Activated T-cell treated with anti-CD3 and anti-CD28 coated beads for 48 hours (primary cell): ENCODE measurements around the gene GPBP1L1.

Source experiments
- DNase-seq: peaks from one replicate; pipeline ENCODE4 v3.0.0-alpha.2; 2020; ENCODE audit warnings: low read depth

GPBP1L1 gene

DNA sequence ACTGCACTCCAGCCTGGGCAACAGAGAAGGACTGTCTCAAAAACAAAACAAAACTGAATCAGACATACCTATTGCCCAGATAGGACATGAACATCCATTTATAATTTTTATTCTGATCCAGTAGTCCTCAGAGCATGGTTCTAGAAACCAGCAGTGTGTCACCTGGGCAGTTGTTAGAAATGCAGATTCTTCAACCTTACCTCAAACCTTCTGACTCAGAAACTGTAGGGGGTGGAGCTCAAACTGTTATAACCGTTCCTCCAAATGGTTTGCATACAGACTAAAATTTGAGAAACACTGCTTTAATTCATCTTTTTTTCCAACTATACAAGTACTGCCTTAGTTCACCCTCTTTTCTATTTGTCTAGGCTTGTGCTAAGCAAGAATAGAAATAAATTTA is 96.5 kb downstream of the GPBP1L1 start:
- no peak for DNase-seq

DNA sequence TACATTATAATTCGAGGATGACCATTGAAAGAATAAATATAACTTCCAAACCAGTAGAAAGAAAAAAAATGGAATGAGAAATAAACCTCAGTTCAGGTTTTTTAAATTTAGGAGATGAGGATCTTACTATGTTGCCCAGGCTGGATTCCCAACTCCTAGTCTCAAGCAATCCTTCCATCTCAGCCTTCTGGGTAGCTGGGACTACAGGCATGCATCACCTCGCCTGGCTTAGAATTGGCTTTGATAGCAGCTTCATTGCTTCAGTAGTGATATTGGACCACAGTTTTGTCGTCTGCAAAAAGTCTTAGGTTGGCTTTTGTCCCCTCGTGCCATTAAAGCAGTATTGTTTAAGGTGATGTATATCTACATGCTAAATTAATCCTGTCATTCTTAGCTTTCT is 99.6 kb downstream of the GPBP1L1 start:
- DNase-seq, result no peak

DNA sequence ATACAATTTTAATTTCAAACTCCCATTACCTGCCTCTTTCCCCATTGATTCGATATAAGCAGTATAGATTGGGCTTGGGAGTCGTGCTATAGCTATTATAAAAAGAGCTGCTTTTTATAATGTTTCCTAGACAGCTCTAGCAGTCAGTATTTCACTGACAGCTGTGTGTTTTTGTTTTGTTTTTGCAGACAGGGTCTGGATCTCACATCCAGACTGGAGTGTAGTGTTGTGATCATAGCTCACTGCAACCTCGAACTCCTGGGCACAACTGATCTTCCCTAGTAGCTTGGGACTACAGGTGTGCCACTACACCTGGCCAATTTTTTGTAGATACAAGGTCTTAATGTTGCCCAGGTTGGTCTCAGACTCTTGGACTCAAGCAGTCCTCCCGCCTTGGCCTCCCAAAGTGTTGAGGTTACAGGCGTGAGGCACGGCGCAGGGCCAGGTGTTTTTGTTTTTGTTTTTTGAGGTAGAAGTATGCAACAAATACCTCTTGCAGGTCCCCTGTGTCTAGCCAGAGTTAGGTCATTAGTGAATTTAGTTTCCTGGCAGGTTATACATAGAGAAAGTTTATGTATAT is 100.7 kb downstream of the GPBP1L1 start:
- no peak for DNase-seq

DNA sequence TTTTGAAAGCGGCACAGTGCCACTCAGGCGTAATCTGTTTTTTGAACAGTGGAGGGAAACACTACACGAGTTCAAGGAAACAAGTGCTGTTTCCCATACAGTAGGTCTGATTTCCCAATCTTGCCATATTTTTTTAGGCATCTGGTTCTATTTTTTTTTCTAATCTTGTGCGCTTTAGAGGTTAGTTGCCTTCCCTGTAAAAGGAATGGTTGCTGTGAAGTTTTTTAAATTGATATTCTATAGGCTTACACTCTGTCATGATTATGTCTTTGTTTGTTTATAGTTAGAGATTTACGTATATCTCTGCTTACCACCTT is 101.3 kb downstream of the GPBP1L1 start:
- no peak for DNase-seq

DNA sequence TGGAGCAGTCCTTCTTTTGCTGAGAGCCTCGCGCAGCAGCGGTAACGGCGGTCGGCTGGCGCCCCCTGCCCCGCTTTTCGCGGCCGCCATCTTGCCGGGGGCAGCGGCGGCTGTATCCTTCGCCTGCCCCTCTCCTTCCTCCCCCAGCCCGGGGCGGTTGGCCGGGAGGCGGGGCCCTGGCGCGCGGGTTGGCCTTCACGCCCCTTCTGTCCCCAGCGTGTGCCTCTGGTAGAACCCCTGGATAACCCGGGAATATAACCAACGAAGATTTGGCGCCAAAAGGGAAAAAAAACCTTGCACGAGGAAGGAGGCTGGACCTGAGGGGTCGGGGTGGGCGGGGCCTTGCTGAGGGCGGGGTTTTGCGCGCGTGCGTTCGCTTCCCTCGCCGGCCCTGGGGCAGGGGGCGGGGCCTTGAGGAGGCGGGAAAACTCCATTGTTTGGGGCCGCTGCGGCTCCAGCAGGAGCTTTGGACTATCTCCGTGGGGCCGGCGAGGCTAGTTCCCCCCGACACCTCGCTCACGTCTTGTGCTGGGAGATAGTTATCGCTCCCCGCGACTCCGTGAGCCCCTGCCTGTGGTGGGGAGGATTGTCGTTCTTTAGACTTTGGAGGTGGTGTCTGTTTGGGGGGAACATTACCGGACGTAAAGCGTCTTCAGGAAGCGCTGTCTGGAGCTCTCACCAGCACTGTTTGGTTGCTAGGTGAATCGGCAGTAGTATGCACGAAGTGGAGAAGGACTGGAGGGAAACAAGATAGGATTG is 101.8 kb downstream of the GPBP1L1 start:
- DNase-seq, result peak; percentile 85

DNA sequence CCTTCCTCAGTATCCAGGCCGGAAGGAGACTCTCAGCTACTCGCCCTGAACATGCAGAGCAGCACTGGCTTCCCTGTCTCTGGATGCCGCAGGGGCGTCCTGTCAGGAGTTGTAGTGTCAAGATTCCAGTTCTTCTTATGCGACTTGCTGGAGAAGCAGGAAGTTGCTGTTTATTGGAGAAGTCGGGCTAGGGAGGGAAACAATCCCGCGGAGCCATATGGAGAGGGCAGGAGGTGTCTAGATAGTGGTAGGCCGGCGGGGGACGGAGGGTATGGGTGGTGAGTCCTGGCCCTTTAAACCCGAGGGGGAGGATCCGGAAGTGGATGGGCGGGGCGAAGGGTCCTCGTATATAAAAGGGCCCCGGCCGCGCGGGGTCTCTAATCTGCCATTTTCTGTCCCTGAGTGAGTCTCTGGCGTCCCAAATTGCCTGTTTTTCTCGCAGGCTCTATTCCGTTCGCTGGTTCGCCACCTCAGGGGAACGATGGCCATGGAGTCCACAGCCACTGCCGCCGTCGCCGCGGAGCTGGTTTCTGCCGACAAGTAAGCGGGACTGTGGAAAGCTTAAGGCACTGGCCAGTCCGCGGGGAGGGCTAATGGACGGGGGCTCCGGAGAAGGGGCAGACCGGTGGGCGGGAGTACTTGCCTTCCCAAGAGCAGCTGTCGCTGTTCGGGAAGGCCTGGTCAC is 102.5 kb downstream of the GPBP1L1 start, which contains the start of gene NASP:
Gene NASP (plus strand): TSS at position 376 of the 685 bp plus-strand sequence. CDS start 106 bp downstream, at position 482.
- peak; percentile 91 for DNase-seq

DNA sequence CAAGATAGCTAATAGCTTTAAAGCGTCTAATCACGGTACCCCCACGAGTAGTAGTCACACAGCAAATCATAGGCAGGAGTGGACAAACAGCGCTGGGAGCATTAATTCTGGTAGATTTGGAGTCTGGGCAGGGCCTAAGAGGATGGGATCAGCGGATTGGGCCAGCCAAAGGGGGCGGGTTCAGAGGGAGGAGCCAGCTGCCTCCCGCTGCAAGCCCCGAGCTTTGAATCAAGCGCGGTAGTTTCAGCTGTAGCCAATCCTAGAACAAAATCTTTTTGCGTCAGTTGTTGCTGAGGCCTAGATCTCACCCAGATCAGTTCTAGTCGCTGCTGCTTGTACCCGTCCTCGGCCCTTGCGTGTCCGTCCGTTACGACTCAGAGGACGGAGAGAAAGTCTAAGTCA is 103.1 kb downstream of the GPBP1L1 start:
- DNase-seq, result peak; percentile 90
